Kidney capillary endothelial cell (primary cell): ENCODE data around the gene GUCA2B.

Source experiments
- DNase-seq: peaks from one replicate; pipeline ENCODE4 v3.0.0-alpha.2; 2018; ENCODE audit warnings: low spot score

Gene GUCA2B

GRCh38 chr1:42152907-42153600 is at the start of gene GUCA2B:
GUCA2B (plus strand) TSS chr1:42153410; CDS start chr1:42153451, 41 bp downstream.
- DNase-seq, result no peak

DNA sequence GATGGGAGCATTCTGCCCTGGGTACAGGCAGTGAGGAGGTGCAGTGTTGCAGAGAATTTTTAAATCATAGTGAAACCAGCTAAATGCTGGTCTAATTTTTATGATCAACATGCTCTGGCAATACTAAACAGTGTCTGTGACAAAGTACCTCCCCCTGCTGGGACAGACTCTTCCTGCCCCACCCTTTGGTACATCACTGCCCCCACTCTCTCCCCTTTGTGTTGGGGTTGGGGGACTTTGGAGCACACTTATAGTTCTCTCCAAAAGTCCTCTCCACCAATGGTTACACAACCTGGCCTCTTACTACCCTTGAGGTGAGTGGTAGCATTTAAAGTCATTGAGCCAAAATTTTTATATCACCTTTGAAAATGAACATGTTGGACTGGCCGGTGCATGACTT is 48.2 kb upstream of the GUCA2B start:
- DNase-seq, result no peak

DNA sequence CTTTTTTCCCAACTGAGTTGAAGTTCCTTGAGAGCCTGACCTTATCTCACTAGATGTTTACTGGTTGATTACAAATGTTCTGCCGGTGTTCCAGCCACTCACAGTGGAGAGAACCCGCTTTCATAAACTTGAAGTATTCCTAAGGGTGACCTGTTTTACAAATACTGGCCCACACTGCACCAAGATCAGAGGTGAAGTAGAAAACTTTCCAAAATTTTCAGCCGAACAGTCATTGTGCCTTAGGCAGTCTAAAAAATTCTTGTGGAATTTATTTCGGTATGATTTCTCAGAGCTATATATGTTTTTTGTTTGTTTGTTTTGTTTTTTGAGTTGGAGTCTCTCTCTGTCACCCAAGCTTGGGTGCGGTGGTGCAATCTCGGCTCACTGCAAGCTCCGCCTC is 44.9 kb upstream of the GUCA2B start:
- no peak for DNase-seq

DNA sequence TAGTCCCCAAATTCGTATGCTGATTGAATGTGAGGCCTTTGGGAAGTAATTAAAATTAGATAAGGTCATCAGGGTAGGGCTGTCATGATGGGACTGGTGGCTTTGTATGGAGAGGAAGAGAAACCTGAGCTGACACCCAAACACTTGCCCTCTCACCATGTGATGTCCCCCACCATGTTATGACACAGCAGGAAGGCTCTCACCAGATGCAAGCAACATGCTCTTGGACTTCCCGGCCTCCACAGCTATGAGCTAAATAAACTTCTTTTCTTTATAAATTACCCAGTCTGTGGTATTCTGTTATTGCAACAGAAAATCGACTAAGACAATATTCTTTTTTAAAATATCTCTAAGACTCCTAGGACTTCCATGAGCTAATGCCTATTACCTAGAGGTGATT is 43.6 kb upstream of the GUCA2B start:
- no peak for DNase-seq

DNA sequence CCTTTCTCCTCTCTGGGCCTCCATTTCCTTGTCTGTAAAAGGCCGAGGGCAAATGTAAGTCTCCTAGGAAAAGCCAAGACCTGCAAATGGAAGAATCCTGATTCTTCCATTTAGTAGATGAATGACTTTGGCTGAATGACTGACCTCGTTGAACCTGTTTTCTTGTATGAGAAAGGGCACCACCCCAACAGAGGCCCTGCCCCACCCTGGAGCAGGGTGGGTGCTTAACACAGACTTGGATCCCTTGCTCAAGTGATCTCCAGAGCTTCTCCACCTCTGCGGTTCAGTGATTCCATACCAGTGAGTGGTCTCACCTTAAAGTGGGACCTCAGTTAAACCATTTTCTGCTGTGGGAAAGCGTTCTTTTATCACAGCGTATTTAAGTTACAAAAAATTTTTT is 39.0 kb upstream of the GUCA2B start:
- no peak for DNase-seq

DNA sequence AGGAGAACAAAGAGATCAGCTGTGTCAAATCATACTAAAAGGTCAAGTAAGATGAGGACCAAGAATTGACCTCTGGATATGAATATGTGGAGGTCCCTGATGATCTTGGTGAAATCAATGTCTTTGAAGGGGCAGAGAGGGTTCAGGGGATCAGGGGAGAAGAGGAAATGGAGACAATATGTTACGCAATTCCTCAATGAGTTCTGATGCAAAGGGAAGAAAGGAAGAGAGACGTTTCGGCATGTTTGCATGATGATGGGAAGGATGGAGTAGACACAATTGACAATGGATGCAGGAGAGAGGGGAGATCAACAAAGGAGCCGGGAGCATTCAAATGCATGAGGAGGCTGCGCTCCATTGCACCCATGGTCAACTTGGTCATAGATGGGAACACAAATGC is 36.0 kb upstream of the GUCA2B start:
- DNase-seq, result no peak

- no peak for DNase-seq
Observed at GRCh38 chr1:42118125-42118524, 35.1 kb upstream of the GUCA2B start.

- no peak for DNase-seq
Observed at GRCh38 chr1:42122408-42122807, 30.8 kb upstream of the GUCA2B start.

DNA sequence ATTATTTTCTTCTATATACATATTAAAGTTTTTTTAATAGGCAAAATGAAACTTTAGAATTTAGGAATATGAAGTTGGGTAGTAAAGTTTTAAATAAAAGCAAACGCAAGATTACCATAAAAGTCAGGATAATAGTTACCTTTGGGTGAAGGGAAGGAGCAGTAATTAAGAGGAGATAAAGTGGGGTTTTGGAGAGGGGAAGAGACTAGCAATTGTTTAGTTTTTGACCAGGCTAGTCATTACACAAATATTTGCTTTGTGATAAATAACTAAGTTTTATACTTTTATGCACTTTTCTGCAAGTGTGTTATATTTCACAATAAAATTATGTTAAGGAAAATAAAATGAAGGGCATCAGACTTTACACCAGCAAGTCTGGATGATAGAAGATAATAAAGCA is 27.7 kb upstream of the GUCA2B start:
- DNase-seq, result no peak

GRCh38 chr1:42127767-42128166 is 25.4 kb upstream of the GUCA2B start:
- no peak for DNase-seq

- no peak for DNase-seq
Observed at GRCh38 chr1:42128499-42128898, 24.7 kb upstream of the GUCA2B start.

GRCh38 chr1:42128964-42129363 is 24.2 kb upstream of the GUCA2B start:
- no peak for DNase-seq

DNA sequence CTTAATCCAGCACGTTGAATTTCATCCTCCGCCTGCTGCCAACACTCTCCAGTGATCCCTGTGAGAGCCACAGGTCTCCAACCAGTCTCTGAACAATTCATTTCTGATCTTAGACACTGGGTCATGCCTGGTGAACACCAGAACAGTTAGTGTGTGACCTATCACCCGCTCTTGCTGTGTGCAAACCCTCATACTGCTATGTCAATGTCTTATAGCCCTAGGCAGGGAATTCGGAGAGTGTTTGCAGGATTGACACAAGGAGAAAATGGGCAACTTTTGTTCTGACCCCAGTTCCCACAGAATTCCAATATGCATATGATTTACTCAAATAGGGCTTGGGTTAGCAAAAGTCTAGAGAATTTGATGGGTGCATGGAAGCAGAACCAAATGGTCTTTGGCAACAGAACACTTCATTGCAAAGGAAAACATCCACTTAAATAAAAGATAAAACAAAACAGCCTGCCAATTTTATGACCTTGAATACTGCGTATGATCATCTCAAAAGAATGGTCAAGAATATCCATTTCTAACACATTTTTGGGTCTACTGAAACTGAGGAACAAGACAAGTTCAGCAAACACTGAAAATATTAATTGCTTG is 23.0 kb upstream of the GUCA2B start:
- no peak for DNase-seq

DNA sequence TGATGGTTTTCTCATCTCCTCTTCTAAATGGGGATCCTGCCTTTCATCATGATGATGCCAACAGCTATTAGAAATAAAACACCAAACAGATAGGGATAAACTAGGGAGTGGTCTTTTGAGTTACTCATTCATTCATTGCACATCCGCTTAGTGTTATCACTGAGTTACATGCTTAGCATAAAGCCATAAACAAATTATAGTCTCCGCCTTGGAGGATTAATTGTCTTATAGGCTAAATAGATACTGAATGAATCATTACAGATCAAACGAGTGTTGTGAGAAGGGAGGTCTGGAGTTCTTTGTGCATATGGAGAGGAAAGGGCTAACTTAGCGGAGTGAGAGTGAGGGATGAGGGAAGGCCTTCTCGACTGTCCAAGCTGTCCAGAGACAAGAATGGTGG is 19.8 kb upstream of the GUCA2B start:
- no peak for DNase-seq

DNA sequence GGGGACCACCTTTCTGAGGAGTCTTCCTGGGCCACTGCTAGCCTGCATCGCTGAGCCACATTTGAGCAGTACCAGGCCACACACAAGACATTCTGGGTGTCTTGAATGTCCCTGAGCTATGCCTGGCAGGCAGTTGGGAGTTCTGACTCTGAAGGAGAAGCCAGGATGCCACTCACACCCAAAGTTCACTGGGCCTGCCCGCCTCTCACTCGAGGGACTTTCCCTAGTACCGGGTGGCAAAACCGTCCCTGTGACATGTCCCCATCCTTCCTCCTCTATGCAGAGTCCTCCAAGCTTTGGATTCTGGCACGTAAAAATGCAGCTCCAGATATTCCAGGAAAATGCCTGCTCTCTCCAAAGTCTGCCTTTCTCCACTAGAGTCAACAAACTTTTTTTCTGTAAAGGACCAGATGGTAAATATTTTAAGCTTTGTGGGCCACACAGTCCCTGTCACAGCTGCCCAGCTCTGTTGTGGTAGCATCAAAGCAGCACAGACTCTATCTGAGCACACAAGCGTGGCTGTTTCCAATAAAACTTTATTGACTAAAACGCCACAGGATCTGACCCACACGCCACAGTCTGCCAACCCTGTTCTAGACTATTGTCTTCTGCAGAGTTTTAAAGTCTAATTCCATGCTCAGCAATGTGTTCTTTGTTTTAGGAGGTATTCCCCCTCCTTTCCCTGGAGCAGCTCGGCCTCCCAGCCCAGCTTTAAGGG is 19.2 kb upstream of the GUCA2B start:
- DNase-seq, result no peak

DNA sequence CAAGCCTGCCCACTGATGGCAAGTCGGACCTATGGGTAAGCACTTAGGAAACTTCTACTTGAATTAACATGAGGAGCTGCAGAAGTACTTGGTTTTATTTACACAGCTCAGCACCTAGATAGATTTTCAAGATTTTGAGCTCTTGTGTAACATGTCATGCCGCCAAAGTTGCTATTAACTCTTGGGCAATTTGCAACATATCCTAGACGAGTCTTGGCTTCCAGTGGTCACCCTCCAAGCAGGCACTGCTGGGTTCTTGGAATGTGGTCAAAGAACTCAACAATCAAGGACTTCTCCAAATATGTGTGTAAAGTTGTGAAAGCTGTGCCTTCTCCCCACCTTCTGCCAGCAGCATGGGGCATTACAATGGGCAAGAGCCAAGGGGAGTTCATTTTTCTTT is 17.8 kb upstream of the GUCA2B start:
- no peak for DNase-seq

DNA sequence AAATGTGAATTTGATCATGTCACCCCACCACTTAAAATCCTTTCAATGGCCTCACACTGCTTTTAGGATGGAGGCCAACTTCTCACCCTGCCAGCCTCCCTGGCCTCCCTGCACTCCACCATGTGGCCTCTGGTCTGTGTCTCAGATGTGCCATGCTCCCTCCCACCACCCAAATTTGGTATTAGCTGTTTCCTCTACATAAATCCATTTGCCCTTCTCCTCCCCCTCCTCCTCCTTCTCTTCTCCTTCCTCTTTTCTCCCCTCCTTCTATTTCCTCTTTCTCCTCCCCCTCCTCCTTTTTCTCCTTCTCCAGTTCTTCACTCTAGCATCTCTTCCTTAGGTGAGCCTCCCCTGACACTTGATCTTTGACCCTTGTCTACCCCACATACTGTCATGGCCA is 16.7 kb upstream of the GUCA2B start:
- no peak for DNase-seq

DNA sequence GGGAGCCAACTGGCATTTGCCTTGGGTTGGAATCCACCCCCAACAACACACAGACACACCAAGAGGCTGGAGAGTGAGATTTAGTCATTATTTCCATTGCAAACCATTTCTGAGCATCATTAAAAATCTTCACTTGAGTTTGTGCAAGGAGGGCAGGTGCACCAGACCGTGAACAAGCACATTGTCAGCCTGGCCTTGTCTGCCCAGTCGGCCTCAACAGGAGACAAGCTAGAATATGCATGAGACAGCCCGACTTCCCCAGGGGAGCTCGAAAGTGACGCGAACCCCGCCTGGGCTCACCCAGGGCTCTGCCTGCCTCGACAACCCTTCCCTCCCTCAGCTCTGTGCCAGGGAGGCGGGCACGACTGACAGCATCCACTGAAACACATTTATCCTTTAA is 15.4 kb upstream of the GUCA2B start:
- no peak for DNase-seq

DNA sequence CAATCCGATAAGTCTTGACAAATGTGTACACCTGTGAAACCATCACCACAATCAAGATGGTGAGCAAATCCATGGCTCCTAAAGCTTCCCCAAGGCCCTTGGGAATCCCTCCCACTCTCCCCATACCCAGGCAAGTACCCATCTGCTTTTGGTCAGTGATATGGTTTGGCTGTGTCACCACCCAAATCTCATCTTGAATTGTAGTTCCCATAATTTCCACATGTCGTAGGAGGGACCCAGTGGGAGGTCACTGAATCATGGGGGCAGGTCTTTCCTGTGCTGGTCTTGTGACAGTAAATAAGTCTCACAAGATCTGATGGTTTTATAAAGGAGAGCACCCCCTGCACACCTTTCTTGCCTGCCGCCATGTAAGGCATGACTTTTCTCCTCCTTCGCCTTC is 14.6 kb upstream of the GUCA2B start:
- no peak for DNase-seq

DNA sequence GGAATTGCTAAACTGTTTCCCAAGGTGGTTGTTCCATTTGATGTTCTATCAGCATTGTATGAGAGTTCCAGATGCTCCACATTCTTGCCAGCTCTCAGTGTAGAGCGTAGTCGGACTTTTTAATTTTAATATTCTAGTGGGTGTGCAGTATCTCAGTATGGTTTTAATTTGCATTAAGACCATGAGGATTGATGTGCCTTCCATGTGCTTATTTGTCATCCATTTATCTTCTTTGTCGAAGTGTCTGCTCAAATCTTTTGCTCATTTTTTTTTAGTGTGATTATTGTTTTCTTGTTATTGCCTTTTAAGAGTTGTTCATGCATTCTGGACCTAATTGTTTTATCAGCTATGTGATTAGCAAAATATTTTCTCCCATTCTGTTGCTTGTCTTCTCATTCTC is 13.8 kb upstream of the GUCA2B start:
- no peak for DNase-seq

GRCh38 chr1:42140191-42140590 is 13.0 kb upstream of the GUCA2B start:
- DNase-seq, result no peak

DNA sequence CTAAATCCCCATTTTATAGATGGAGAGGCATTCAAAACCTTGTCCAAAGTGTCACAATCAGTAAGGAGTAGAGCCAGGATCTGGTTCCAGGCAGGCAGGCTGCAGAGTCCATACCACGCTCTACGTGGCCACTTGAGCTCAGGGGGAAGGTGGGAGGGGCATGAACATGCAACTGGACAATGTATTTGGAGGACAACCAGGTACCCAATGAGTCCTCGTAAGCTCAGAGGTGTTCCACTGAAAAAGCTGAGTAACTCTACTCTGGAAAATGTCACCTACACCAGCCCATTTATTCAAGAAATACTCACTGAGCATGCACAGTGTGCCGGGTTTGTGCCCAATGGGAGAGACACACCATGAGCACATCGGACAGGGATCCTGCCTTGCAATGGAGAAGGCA is 11.2 kb upstream of the GUCA2B start:
- DNase-seq, result no peak

GRCh38 chr1:42142894-42143675 is 10.1 kb upstream of the GUCA2B start:
- DNase-seq, result no peak
